Erythroblast (primary cell): Measurements from ENCODE around the gene CA10.

Experiments used
- GATA1 ChIP-seq: IDR thresholded peaks from 2 replicates; pipeline ENCODE4 v1.6.1; 2011; ENCODE audit warnings: low read depth, mild to moderate bottlenecking, control low read depth, low read length, moderate library complexity
- POLR2A ChIP-seq: IDR thresholded peaks from 2 replicates; pipeline ENCODE4 v1.6.1; 2011; ENCODE audit warnings: mild to moderate bottlenecking, low read length

- TF ChIP-seq POLR2A (no peak), GATA1 (no peak)
Measured at GRCh38 chr17:52207796-52208195, 49.3 kb upstream of the CA10 start.
